ENCODE measurements around the gene FAM174C.

The FAM174C gene

DNA sequence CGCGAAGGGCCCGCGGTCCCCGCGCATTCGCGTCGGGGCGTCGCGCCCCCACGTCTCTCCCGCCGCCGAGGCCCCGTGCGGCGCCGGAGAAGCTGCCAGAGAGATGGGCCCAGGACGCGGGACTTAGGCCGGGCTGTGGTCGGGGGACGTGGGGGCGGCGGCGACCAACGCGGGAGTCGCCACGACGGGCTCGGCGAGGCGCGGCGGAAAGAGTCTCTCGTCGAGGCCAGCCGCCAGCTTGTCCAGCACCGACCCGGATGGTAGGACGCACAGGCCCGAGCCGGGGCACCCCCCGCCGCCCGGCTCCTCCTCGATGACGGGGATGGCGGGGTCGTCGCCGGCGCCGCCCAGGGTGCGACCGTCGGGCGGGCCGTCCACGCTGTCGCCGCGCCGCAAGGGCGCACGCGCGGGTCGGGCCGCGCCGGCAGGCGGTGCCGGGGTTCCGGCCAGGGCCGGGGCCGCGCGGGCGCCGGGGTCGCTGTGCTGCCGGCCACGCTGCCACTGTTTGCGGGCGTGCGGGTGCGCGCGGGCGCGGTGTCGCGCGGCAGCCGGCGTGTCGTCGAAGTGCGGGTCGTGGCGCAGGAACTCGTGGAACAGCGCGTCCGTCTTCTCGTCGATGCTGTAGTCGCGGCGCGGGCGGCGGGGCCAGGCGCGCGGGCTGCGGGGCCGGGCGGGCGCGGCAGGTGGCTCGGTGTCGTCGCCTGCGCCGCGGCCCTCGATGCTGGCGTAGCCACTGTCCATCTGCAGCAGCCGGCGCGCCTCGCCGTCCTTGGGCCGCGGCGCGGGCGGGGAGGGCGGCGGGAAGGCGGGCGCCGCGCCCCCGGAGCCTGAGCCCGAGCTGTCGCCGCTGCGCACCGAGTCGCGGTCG, 46.0 kb upstream of the FAM174C start:
- DNase-seq (ENCODE audit: low read depth in 2 of 2): no peak
- H3K4me3 ChIP-seq (replicated peaks in 1 of 2; ENCODE audit: low read depth in 2 of 2, low read length in 2 of 2): no peak overlapping the region
- TF ChIP-seq CTCF (IDR thresholded peaks at IDR 0.05; ENCODE audit: low read depth, low read length): no peak

DNA sequence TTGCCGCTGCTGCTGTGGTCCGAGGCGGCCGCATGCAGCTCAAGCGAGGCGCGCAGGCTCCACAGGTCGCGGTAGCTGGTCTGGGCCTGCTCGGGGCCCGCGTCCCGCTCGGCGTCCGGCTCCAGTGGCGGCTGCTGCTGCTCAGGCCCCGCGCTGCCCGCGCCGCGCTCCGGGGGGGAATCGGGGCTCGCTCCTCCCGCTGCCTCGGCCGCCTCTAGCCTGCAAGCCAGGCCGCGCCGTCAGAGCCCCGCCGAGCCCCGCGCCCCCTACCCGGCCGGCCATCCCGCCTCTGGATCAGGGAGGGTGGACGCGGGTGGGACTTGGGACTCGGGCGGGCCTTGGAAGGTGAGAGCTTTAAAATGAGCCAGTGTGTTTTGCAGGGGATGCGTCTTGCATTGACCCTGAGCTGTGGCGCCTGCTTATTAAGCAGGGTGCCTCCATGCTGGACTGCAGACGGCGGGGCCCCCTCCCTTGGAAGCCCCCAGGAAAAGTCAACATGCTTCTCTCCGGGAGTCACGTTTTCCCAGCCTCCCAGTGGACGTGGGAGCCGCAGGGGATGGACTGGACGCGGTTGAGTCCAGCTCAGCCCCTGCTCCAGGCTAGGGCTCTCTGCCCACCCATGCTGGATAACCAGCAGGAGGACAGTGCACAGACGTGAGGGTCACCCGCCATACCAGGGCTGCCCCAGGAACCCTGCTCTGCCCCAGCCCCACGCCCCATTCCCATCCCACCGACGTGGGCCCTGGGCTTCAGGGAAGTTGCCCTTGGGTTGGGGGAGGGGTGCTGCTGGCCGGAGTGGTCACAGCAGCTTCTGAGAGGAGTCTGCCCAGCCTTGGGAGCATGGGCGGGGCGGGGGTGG, 45.2 kb upstream of the FAM174C start:
- no peak for DNase-seq (ENCODE audit: low read depth in 2 of 2)
- no peak overlapping the region for H3K4me3 ChIP-seq (replicated peaks in 1 of 2; ENCODE audit: low read depth in 2 of 2, low read length in 2 of 2)
- TF ChIP-seq CTCF (IDR thresholded peaks at IDR 0.05; ENCODE audit: low read depth, low read length): no peak

GRCh38 chr19:1230783-1231489, 44.4 kb upstream of the FAM174C start:
- TF ChIP-seq CTCF (IDR thresholded peaks at IDR 0.05; ENCODE audit: low read depth, low read length): peak; percentile 1
- DNase-seq (ENCODE audit: low read depth in 2 of 2): no peak
- H3K4me3 ChIP-seq (replicated peaks in 1 of 2; ENCODE audit: low read depth in 2 of 2, low read length in 2 of 2): no peak overlapping the region

DNA sequence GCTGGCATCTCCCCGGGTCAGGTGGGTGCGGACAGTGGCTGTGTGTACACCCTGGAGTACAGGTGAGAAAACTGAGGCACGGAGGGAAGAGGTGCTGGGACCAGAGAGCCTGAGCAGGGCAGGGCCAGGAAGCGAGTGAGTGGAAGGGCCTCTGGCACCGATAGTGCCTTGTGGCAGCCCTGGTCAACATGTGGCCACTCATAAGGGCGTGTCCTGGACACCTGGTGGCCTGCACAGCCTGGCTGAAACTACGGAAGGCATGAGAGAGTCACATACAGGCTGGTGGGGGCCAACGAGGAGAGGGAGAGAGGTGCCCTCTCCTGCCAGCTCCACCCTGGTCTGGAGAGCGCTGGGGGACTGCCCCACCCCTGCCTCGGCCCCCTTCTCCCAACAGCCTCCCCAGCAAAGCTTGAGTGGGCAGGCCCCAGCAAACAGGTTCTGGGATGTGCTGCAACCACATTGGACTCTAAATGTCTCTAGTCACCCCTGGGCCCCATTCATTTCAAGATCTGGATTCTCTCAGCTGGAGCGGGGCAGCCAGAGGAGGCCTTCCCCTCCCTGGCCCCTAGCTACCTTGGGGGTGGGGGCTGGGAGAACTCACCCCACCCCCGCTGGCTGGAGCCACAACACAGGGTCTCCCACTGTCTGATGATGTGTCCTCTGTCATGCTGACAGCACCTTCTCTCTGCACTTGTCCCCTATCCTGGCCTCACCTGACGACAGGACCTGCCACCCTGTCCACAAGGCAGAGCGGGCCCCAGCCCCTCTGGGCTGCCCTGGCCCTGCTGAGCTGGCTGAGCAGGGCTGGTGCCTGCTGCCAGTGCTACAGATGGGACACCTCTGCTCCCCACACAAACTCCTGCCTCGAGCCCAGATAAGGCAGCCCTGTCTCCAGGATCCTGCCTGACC, 43.3 kb upstream of the FAM174C start:
- no peak for DNase-seq (ENCODE audit: low read depth in 2 of 2)
- H3K4me3 ChIP-seq (replicated peaks in 1 of 2; ENCODE audit: low read depth in 2 of 2, low read length in 2 of 2): no peak overlapping the region
- no peak for TF ChIP-seq CTCF (IDR thresholded peaks at IDR 0.05; ENCODE audit: low read depth, low read length)

GRCh38 chr19:1232652-1233072, 42.7 kb upstream of the FAM174C start:
- no peak overlapping the region for H3K4me3 ChIP-seq (replicated peaks in 1 of 2; ENCODE audit: low read depth in 2 of 2, low read length in 2 of 2)
- no peak for TF ChIP-seq CTCF (IDR thresholded peaks at IDR 0.05; ENCODE audit: low read depth, low read length)
- peak; percentile 72 for DNase-seq (ENCODE audit: low read depth in 2 of 2)

Data from cardiac fibroblast (primary cell).